Progenitor cell of endocrine pancreas (in vitro differentiated cells): ENCODE results near the gene ADAM12. TPM values are rescaled to one million over a fixed set of nuclear protein-coding genes. Genes with fewer than 3 reads are reported as not detected.

Experiments used
- DNase-seq: peaks from one replicate; pipeline ENCODE4 v3.0.0; 2021; ENCODE audit warnings: low spot score; ENCODE audit not compliant: unreplicated experiment
- H3K27ac Mint-ChIP-seq: 2 replicates; pipeline ENCODE4 v1.8.0; 2021; ENCODE audit warnings: mild to moderate bottlenecking, moderate library complexity, mixed read lengths
- H3K27me3 Mint-ChIP-seq: 2 replicates; pipeline ENCODE4 v1.8.0; 2021; ENCODE audit warnings: mixed read lengths
- H3K36me3 Mint-ChIP-seq: 2 replicates; pipeline ENCODE4 v1.8.0; 2022; ENCODE audit warnings: mixed read lengths; ENCODE audit not compliant: insufficient read depth
- H3K4me1 Mint-ChIP-seq: 2 replicates; pipeline ENCODE4 v1.8.0; 2021; ENCODE audit warnings: low read depth, mixed read lengths
- H3K4me3 Mint-ChIP-seq: 2 replicates; pipeline ENCODE4 v1.8.0; 2021; ENCODE audit warnings: low read depth, mild to moderate bottlenecking, moderate library complexity, mixed read lengths
- H3K9me3 Mint-ChIP-seq: 2 replicates; pipeline ENCODE4 v1.8.0; 2021; ENCODE audit warnings: low read depth, mixed read lengths
- total RNA-seq: library from RNA; stranded (reverse); gene quantifications from 2 replicates; pipeline ENCODE4 v1.2.1, GENCODE V29; 2021
- TF ChIP-seq, protein P1 (sequence below): fragments of 200-600 bp; sonication (generic); IDR thresholded peaks from one replicate; pipeline ENCODE4 v1.5.0; 2021; ENCODE audit warnings: antibody characterized with exemption, mild to moderate bottlenecking; ENCODE audit not compliant: unreplicated experiment

ADAM12 gene
- total RNA-seq, 1 donor from 2014 or later = 1.8 TPM

DNA sequence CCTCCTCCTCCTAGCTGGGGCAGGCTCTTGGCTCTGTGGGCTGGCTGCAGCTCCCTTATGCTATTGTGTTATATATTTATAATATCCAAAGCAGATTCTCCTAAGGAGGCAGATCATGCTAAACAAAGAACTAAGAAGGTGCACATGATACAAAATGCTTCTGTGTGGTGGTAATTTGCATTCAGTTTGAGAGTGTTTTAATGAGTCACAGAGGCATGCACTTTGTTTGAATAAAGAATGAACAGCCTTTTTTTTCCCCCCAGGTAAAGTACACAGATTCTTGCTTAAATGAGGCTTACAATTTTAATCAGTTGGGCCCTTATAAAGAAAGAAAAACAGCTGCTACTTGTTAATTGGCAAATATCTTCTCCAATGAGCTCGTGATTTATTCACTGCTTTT, 396.9 kb downstream of the ADAM12 start:
- peaks cover 3% of the 10 kb centered on the region for H3K36me3 Mint-ChIP-seq
- H3K4me3 Mint-ChIP-seq = no peak overlapping the region
- H3K27me3 Mint-ChIP-seq = peaks cover 20% of the 10 kb centered on the region
- no peak for DNase-seq
- H3K9me3 Mint-ChIP-seq = peaks cover 3% of the 10 kb centered on the region
- TF ChIP-seq, protein P1, sequence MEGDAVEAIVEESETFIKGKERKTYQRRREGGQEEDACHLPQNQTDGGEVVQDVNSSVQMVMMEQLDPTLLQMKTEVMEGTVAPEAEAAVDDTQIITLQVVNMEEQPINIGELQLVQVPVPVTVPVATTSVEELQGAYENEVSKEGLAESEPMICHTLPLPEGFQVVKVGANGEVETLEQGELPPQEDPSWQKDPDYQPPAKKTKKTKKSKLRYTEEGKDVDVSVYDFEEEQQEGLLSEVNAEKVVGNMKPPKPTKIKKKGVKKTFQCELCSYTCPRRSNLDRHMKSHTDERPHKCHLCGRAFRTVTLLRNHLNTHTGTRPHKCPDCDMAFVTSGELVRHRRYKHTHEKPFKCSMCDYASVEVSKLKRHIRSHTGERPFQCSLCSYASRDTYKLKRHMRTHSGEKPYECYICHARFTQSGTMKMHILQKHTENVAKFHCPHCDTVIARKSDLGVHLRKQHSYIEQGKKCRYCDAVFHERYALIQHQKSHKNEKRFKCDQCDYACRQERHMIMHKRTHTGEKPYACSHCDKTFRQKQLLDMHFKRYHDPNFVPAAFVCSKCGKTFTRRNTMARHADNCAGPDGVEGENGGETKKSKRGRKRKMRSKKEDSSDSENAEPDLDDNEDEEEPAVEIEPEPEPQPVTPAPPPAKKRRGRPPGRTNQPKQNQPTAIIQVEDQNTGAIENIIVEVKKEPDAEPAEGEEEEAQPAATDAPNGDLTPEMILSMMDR = no peak
- no peak overlapping the region for H3K27ac Mint-ChIP-seq
- peaks cover 4% of the 10 kb centered on the region for H3K4me1 Mint-ChIP-seq

DNA sequence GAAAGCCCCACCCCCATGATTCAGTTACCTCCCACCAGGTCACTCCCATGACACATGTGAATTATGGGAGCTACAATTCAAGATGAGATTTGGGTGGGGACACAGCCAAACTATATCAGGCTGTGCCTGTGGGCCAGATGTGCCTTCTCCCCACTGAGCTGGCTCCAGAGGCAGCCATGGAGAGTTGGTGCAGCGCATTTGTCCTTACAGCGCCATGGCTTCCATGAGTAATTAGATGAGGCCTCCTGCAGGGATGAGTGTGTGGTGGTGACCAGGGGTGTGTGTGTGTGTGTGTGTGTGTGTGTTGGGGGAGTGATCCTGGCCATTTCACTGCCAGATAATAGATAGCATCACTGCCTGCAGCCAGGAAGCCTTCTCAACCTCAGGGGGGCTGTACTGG, 397.3 kb downstream of the ADAM12 start:
- Mint-ChIP-seq H3K36me3 (peaks cover 3% of the 10 kb centered on the region), H3K4me3 (no peak overlapping the region), H3K9me3 (peaks cover 3% of the 10 kb centered on the region), H3K27me3 (peaks cover 22% of the 10 kb centered on the region), H3K27ac (peak overlapping the region; percentile 45), H3K4me1 (peaks cover 4% of the 10 kb centered on the region)
- TF ChIP-seq, protein P1 = no peak
- DNase-seq = no peak

DNA sequence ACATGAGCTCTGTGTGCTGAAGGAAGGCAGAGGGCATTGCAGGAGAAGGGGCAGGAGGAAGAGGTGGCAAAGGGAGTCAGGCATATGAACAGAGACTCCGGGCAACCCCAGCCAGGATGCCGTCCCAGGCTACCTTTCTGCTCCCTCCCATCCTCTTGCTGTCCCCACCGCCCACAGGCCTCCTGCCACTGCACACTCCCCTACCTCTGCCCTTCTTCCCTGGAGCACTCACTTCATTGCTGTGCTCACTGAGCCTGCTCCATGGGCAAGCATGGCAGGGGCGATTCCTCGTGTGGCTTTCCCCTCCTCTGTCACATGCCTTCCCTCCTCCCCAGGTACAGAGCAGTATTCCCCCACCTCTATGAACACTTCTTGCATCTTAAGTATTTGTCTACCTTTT, 398.5 kb downstream of the ADAM12 start:
- H3K9me3 Mint-ChIP-seq = peaks cover 3% of the 10 kb centered on the region
- DNase-seq = no peak

DNA sequence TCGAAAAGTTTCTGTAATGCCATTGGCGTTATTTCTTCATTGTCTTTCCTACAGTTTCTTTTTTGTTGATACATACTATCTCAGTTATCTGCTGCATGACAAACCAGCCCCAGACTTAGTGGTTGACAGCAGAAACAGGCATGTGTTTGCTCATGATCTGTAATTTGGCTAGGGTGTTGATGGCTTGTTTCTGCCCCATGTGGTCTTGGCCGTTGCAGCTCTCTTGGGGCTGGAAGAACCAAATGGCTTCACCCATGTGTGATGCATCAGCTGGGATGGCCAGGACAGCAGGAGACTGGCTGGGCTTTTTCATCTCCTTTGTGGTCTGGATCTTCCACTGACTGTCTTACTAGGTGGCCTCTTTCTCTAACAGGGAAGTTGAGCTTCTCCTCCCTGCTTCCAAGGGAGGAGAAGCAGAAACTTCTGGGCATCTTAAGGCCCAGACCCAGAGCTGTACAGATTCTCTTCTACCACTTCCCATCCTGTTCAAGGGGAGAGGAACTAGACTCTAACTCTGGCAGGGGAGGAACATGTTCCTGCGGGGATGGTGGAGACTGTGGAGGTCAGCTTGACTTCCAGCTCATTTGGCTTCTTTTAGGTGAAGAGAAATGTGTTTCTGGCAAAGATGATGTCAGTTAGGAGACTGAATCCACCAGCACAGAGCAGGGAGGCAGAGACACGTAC, 402.6 kb downstream of the ADAM12 start:
- peaks cover 3% of the 10 kb centered on the region for H3K36me3 Mint-ChIP-seq
- H3K27me3 Mint-ChIP-seq = peaks cover 17% of the 10 kb centered on the region
- H3K9me3 Mint-ChIP-seq = peaks cover 3% of the 10 kb centered on the region
- H3K4me1 Mint-ChIP-seq = peaks cover 4% of the 10 kb centered on the region
- no peak overlapping the region for H3K4me3 Mint-ChIP-seq
- TF ChIP-seq, protein P1 = no peak
- H3K27ac Mint-ChIP-seq = no peak overlapping the region
- DNase-seq = no peak

More for the DNA sequence above, 398.5 kb downstream of the ADAM12 start:
- Mint-ChIP-seq H3K36me3 (peaks cover 3% of the 10 kb centered on the region), H3K27me3 (peaks cover 14% of the 10 kb centered on the region), H3K27ac (no peak overlapping the region), H3K4me1 (peaks cover 4% of the 10 kb centered on the region), H3K4me3 (no peak overlapping the region)
- TF ChIP-seq, protein P1 = no peak

DNA sequence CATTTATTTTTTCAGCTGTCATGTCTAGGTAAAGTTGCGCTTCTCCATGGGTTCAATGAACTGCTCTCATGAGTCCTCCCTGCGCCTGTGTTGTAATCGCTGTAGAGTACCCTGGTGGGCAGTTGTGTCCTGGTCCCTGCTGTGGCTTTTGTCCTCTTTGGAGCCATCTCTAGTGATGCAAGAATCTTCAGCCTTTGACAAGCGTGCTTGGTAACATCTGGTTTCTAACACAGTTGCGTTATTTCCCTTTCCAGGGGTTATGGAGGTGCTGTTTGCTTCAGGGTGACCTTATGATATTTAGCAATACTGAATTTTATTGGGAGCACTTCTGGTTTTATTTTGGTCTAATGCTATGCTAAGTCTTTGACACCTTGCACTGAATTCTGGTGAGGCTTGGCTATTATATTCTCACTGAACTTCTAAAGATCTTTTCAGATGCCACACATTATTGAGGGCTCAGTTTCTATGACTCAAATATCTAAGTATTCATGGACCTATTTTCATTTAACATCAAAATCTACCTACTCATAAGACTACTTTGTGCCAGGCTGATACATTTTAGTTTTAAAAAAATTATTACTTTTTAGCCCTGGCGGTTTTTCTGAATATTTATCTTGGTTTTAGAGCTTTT, 403.3 kb downstream of the ADAM12 start:
- TF ChIP-seq, protein P1 = no peak

More for the DNA sequence above, 403.3 kb downstream of the ADAM12 start:
- Mint-ChIP-seq H3K9me3 (no peaks in the 10 kb centered on the region), H3K36me3 (no peaks in the 10 kb centered on the region), H3K27me3 (peaks cover 19% of the 10 kb centered on the region), H3K4me1 (peaks cover 4% of the 10 kb centered on the region), H3K27ac (no peak overlapping the region), H3K4me3 (no peak overlapping the region)
- no peak for DNase-seq
